Esophagus muscularis mucosa (tissue), 4 donors: ENCODE measurements around the gene AGK.

Experiments used
- CTCF ChIP-seq, 3 experiments: fragments of 200-600 bp in 2 of 3; fragments of 450-650 bp in 1 of 3; sonication (generic) in 2 of 3; IDR thresholded peaks; one replicate each; pipeline ENCODE4 v1.5.1; 2017 to 2019; ENCODE audit warnings: antibody characterized with exemption in 3 of 3, mild to moderate bottlenecking in 2 of 3, moderate library complexity in 1 of 3
- EP300 ChIP-seq: sonication (generic); formaldehyde crosslinking; IDR thresholded peaks from one replicate; pipeline ENCODE4 v1.6.1; 2017; ENCODE audit warnings: antibody characterized with exemption
- POLR2A ChIP-seq: fragments of 450-650 bp; IDR thresholded peaks from one replicate; pipeline ENCODE4 v1.6.1; 2017; ENCODE audit warnings: antibody characterized with exemption, moderate library complexity, mild to moderate bottlenecking, low read depth
- POLR2AphosphoS5 ChIP-seq, 2 donors: sonication (generic); formaldehyde crosslinking; IDR thresholded peaks; one replicate each; pipeline ENCODE4 v1.6.1; 2017; ENCODE audit warnings: antibody characterized with exemption in 2 of 2

GRCh38 chr7:141584935-141585334 is 33.7 kb downstream of the AGK start:
- TF ChIP-seq POLR2A (no peak), CTCF (IDR thresholded peaks at IDR 0.05) (no peak), POLR2AphosphoS5 (IDR thresholded peaks at IDR 0.05) (no peak), EP300 (no peak)
